Mesenchymal stem cell (in vitro differentiated cells and primary cell): ENCODE results near the gene CLEC16A.

ENCODE experiments used
- DNase-seq: peaks from one replicate; pipeline ENCODE4 v3.0.0-alpha.2; 2013
- H2AFZ ChIP-seq: one replicate; pipeline ENCODE4 v1.6.1; 2013; ENCODE audit warnings: low read depth, mild to moderate bottlenecking, control low read depth, inconsistent platforms, low read length, moderate library complexity
- H2AK5ac ChIP-seq: 2 replicates; pipeline ENCODE4 v1.6.1; 2013; ENCODE audit warnings: low read length, moderate library complexity, mild to moderate bottlenecking, inconsistent platforms; ENCODE audit not compliant: severe bottlenecking
- H2BK120ac ChIP-seq: one replicate; pipeline ENCODE4 v1.6.1; 2013; ENCODE audit warnings: low read depth, mild to moderate bottlenecking, inconsistent platforms, low read length, moderate library complexity
- H2BK12ac ChIP-seq, 2 experiments: one replicate each; pipeline ENCODE4 v1.6.1; 2013; ENCODE audit warnings: inconsistent platforms in 2 of 2, low read length in 2 of 2, mild to moderate bottlenecking in 2 of 2, moderate library complexity in 2 of 2, control low read depth in 1 of 2
- H2BK15ac ChIP-seq: one replicate; pipeline ENCODE4 v1.6.1; 2013; ENCODE audit warnings: mild to moderate bottlenecking, low read depth, inconsistent platforms; ENCODE audit not compliant: poor library complexity, severe bottlenecking
- H2BK5ac ChIP-seq: 2 replicates; pipeline ENCODE4 v1.6.1; 2013; ENCODE audit warnings: low read depth, mild to moderate bottlenecking, low read length, control low read depth, inconsistent platforms; ENCODE audit not compliant: poor library complexity, severe bottlenecking
- H3K14ac ChIP-seq, 2 experiments: one replicate each; pipeline ENCODE4 v1.6.1; 2013; ENCODE audit warnings: inconsistent platforms in 2 of 2, low read length in 2 of 2, control low read depth in 1 of 2, mild to moderate bottlenecking in 1 of 2, moderate library complexity in 1 of 2
- H3K18ac ChIP-seq, 2 experiments: one replicate each; pipeline ENCODE4 v1.6.1; 2013; ENCODE audit warnings: inconsistent platforms in 2 of 2, low read length in 2 of 2, control low read depth in 1 of 2, low read depth in 1 of 2, mild to moderate bottlenecking in 1 of 2
- H3K23ac ChIP-seq, 2 experiments: one replicate each; pipeline ENCODE4 v1.6.1; 2013; ENCODE audit warnings: inconsistent platforms in 2 of 2, low read length in 2 of 2, mild to moderate bottlenecking in 2 of 2, moderate library complexity in 2 of 2, control low read depth in 1 of 2
- H3K27ac ChIP-seq: 2 replicates; pipeline ENCODE4 v1.5.1; 2013; ENCODE audit warnings: mild to moderate bottlenecking, moderate library complexity, low read length, control low read depth, inconsistent platforms; ENCODE audit not compliant: poor library complexity, severe bottlenecking
- H3K27me3 ChIP-seq, 2 experiments: 2 replicates each; pipeline versions ENCODE4 v1.6.1 to v1.7.0; 2013; ENCODE audit warnings: low read length in 2 of 2, mild to moderate bottlenecking in 2 of 2, moderate library complexity in 2 of 2, control low read depth in 1 of 2, inconsistent platforms in 1 of 2; ENCODE audit not compliant: control insufficient read depth in 1 of 2, insufficient read depth in 1 of 2
- H3K36me3 ChIP-seq, 2 experiments: 2 replicates each; pipeline versions ENCODE4 v1.6.1 to v1.7.0; 2013; ENCODE audit warnings: low read length in 2 of 2, control low read depth in 1 of 2, inconsistent platforms in 1 of 2, low read depth in 1 of 2, mild to moderate bottlenecking in 1 of 2; ENCODE audit not compliant: insufficient read depth in 2 of 2, control insufficient read depth in 1 of 2
- H3K4ac ChIP-seq, 2 experiments: one replicate each; pipeline ENCODE4 v1.6.1; 2013; ENCODE audit warnings: inconsistent platforms in 2 of 2, low read length in 2 of 2, mild to moderate bottlenecking in 2 of 2, moderate library complexity in 2 of 2, control low read depth in 1 of 2, low read depth in 1 of 2
- H3K4me1 ChIP-seq: 2 replicates; pipeline ENCODE4 v1.6.1; 2013; ENCODE audit warnings: low read depth, low read length, control low read depth; ENCODE audit not compliant: control insufficient read depth, insufficient read depth
- H3K4me2 ChIP-seq: 2 replicates; pipeline ENCODE4 v1.6.1; 2013; ENCODE audit warnings: low read length, mild to moderate bottlenecking, inconsistent platforms; ENCODE audit not compliant: poor library complexity, severe bottlenecking
- H3K4me3 ChIP-seq, 2 experiments: 2 replicates each; pipeline versions ENCODE4 v1.5.1 to v1.7.0; 2013; ENCODE audit warnings: low read length in 2 of 2, mild to moderate bottlenecking in 2 of 2, control low read depth in 1 of 2, low read depth in 1 of 2; ENCODE audit not compliant: insufficient read depth in 1 of 2
- H3K79me1 ChIP-seq: replicated peaks from 2 replicates; pipeline ENCODE4 v1.6.1; 2013; ENCODE audit warnings: mild to moderate bottlenecking, control low read depth, low read length, inconsistent platforms; ENCODE audit not compliant: poor library complexity, severe bottlenecking
- H3K9ac ChIP-seq: 2 replicates; pipeline ENCODE4 v1.7.0; 2013; ENCODE audit warnings: mild to moderate bottlenecking, low read length, moderate library complexity
- H3K9me3 ChIP-seq: 2 replicates; pipeline ENCODE4 v1.7.0; 2013; ENCODE audit warnings: mild to moderate bottlenecking, low read length; ENCODE audit not compliant: control insufficient read depth
- H4K8ac ChIP-seq: one replicate; pipeline ENCODE4 v1.6.1; 2013; ENCODE audit warnings: inconsistent platforms, mild to moderate bottlenecking, low read length, moderate library complexity
- H4K91ac ChIP-seq: one replicate; pipeline ENCODE4 v1.6.1; 2013; ENCODE audit warnings: mild to moderate bottlenecking, low read length, inconsistent platforms
- WGBS: methylation state at CpG from one replicate; pipeline ENCODE4 v1.1.7; 2013; ENCODE audit warnings: mixed read lengths; 5-methylcytosine and 5-hydroxymethylcytosine counted together

Gene CLEC16A

DNA sequence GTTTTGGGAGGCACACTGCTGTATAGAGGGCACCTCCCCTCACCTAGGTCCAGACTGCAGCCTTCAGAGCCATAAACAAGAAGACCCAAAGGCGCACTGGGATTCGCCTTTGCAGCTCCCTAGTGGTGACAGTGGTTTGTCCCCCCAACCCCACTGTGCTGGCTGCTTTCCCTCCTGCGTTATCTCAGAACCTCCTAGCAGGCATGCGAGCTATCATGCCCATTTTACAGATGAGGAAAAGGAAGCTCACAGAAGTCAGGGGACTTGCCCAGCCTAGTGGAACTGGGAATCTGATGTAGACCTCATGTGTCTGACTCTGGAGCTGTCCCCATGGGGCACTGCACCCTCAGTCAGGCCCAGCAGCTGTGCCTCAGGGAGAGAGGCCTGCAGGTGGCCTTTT, 115.2 kb downstream of the CLEC16A start:
- H3K4me3 ChIP-seq, result no peak overlapping the region
- H4K8ac ChIP-seq, result peak overlapping the region; percentile 4
- no peak overlapping the region for H3K4ac ChIP-seq
- no peaks in the 10 kb centered on the region for H3K27me3 ChIP-seq
- H2BK12ac ChIP-seq, result peak overlapping the region in 1 of 2 experiments; percentile 11
- peak overlapping the region; percentile 59 for H4K91ac ChIP-seq
- H3K14ac ChIP-seq, result no peak overlapping the region
- no peak overlapping the region for H3K18ac ChIP-seq
- peaks cover 7% of the 10 kb centered on the region for H3K4me1 ChIP-seq
- H3K36me3 ChIP-seq, result peaks cover 31 to 37% of the 10 kb centered on the region in 2 experiments
- H3K9me3 ChIP-seq, result no peaks in the 10 kb centered on the region
- peaks cover 6% of the 10 kb centered on the region for H3K79me1 ChIP-seq
- over 99% methylated on average over 4 of the region's 4 CpGs for WGBS
- H3K27ac ChIP-seq, result no peak overlapping the region
- no peak overlapping the region for H2BK5ac ChIP-seq
- H3K23ac ChIP-seq, result no peak overlapping the region
- no peak overlapping the region for H3K4me2 ChIP-seq
- DNase-seq, result no peak
- no peak overlapping the region for H3K9ac ChIP-seq
- no peak overlapping the region for H2AK5ac ChIP-seq
- H2BK15ac ChIP-seq, result no peak overlapping the region
- no peak overlapping the region for H2AFZ ChIP-seq
- no peak overlapping the region for H2BK120ac ChIP-seq

- peaks cover 7% of the 10 kb centered on the region for H3K4me1 ChIP-seq
- no peak overlapping the region for H2AFZ ChIP-seq
- peak overlapping the region in 1 of 2 experiments; percentile 30 for H2BK12ac ChIP-seq
- WGBS, result 98% methylated on average over 4 of the region's 4 CpGs
- H3K23ac ChIP-seq, result no peak overlapping the region
- no peaks in the 10 kb centered on the region for H3K9me3 ChIP-seq
- H2AK5ac ChIP-seq, result no peak overlapping the region
- H2BK120ac ChIP-seq, result no peak overlapping the region
- H3K36me3 ChIP-seq, result peaks cover 34 to 36% of the 10 kb centered on the region in 2 experiments
- no peak overlapping the region for H4K8ac ChIP-seq
- peaks cover 6% of the 10 kb centered on the region for H3K79me1 ChIP-seq
- H3K27me3 ChIP-seq, result no peaks in the 10 kb centered on the region
- DNase-seq, result no peak
- H3K27ac ChIP-seq, result no peak overlapping the region
- H2BK5ac ChIP-seq, result no peak overlapping the region
- H3K4me2 ChIP-seq, result no peak overlapping the region
- no peak overlapping the region for H3K14ac ChIP-seq
- no peak overlapping the region for H3K9ac ChIP-seq
- peak overlapping the region; percentile 56 for H2BK15ac ChIP-seq
- H4K91ac ChIP-seq, result no peak overlapping the region
- H3K18ac ChIP-seq, result no peak overlapping the region
- H3K4me3 ChIP-seq, result no peak overlapping the region
- H3K4ac ChIP-seq, result no peak overlapping the region
These were observed 116.0 kb downstream of the CLEC16A start for GRCh38 chr16:11060364-11060763.

DNA sequence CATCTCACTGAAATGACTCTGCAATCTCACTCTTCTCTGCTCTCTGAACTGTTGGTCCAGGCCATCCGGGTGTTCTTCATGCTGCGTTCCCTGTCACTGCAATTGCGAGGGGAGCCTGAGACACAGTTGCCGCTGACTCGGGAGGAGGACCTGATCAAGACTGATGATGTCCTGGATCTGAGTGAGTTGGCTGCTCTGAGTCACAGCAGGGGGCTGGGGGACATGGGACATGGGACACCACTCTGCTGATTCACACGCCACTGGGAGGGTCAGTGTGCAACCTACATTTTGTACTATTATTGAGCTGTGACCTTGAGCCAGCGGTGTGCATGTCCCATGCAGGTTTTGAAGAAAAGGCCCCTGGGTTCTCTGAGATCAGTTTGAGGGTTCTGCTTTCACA, 116.5 kb downstream of the CLEC16A start:
- no peak overlapping the region for H3K27ac ChIP-seq
- DNase-seq, result no peak

DNA sequence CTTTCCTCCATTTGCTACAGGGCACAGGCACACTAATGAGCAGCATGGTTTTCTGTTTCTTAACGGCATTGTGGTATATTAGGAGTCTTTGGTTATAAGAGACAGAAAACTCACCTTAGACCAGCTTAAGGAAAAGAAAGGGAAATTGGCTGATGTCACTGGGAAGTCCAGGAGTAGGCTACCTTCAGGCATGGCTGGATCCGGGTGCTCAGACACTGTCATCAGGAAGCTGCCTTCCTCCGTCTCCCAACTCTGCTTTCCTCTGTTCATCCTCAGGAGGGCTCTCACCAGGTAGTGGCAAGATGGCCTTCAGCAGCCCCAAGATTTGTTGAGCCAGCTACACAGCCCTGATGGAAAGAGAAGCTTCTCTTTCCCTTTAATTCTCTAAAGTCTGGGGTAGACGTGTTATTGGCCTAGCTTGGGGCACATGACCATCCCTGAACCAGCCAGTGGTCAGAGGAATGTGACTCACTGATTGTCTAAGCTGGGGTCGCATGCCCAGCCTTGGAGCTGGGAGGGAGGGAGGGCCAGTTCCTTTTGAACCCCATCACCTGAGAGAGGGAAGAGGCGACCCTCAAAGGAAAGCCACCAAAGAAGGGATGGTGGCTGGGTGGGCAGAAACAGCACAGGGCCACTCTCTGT, 117.4 kb downstream of the CLEC16A start:
- Histone ChIP-seq H3K4me2 (no peak overlapping the region), H2BK15ac (no peak overlapping the region), H2BK120ac (no peak overlapping the region), H3K9me3 (no peaks in the 10 kb centered on the region), H3K4ac (no peak overlapping the region), H2AK5ac (no peak overlapping the region), H3K27ac (no peak overlapping the region), H2AFZ (no peak overlapping the region), H3K4me1 (peaks cover 7% of the 10 kb centered on the region), H3K18ac (no peak overlapping the region), H2BK12ac (no peak overlapping the region), H4K91ac (no peak overlapping the region), H3K4me3 (no peak overlapping the region), H3K27me3 (no peaks in the 10 kb centered on the region), H3K79me1 (peaks cover 6% of the 10 kb centered on the region), H4K8ac (no peak overlapping the region), H3K9ac (no peak overlapping the region), H3K14ac (no peak overlapping the region), H3K23ac (no peak overlapping the region), H3K36me3 (peaks cover 39 to 43% of the 10 kb centered on the region in 2 experiments), H2BK5ac (no peak overlapping the region)
- DNase-seq, result no peak
- WGBS, result 85% methylated on average over 5 of the region's 6 CpGs

More for the DNA sequence above, 116.5 kb downstream of the CLEC16A start:
- no peak overlapping the region for H2AK5ac ChIP-seq
- peaks cover 6% of the 10 kb centered on the region for H3K79me1 ChIP-seq
- no peaks in the 10 kb centered on the region for H3K27me3 ChIP-seq
- H3K4me3 ChIP-seq, result no peak overlapping the region
- no peak overlapping the region for H2BK5ac ChIP-seq
- no peaks in the 10 kb centered on the region for H3K9me3 ChIP-seq
- 91% methylated on average over 7 of the region's 7 CpGs for WGBS
- no peak overlapping the region for H2BK15ac ChIP-seq
- H2AFZ ChIP-seq, result no peak overlapping the region
- H2BK120ac ChIP-seq, result no peak overlapping the region
- H4K91ac ChIP-seq, result no peak overlapping the region
- no peak overlapping the region for H3K23ac ChIP-seq
- H3K9ac ChIP-seq, result no peak overlapping the region
- H3K4ac ChIP-seq, result no peak overlapping the region
- H3K14ac ChIP-seq, result no peak overlapping the region
- no peak overlapping the region for H2BK12ac ChIP-seq
- no peak overlapping the region for H4K8ac ChIP-seq
- peaks cover 7% of the 10 kb centered on the region for H3K4me1 ChIP-seq
- no peak overlapping the region for H3K18ac ChIP-seq
- H3K36me3 ChIP-seq, result peaks cover 37 to 39% of the 10 kb centered on the region in 2 experiments
- H3K4me2 ChIP-seq, result no peak overlapping the region
